RWPE2 (cell line): ENCODE data around the gene CBFA2T3.
A peak's percentile ranks its signal among the peaks of the same experiment; 100 is the strongest.

Source experiments
- ATAC-seq: fragments of 200-7000 bp; cut with Tn5 transposase; 3 replicates; pipeline ENCODE4 v1.9.1; 2021; ENCODE audit warnings: low read depth
- DNase-seq: peaks from one replicate; pipeline ENCODE4 v3.0.0-alpha.2; 2020; ENCODE audit warnings: low spot score
- H3K27ac ChIP-seq: fragments of 450-650 bp; 2 replicates; pipeline ENCODE4 v1.5.1; 2017; ENCODE audit warnings: mild to moderate bottlenecking; ENCODE audit not compliant: poor library complexity, severe bottlenecking
- H3K27me3 ChIP-seq: fragments of 250-450 bp; sonication (Bioruptor Pico); 2 replicates; pipeline ENCODE4 v1.5.1; 2021; ENCODE audit warnings: mild to moderate bottlenecking, moderate library complexity; ENCODE audit not compliant: insufficient read depth, poor library complexity, severe bottlenecking
- H3K36me3 ChIP-seq: fragments of 250-450 bp; sonication (Bioruptor Pico); 2 replicates; pipeline ENCODE4 v1.5.1; 2020; ENCODE audit warnings: low read depth, mild to moderate bottlenecking, moderate library complexity
- H3K4me1 ChIP-seq: fragments of 250-450 bp; sonication (Bioruptor Pico); 2 replicates; pipeline ENCODE4 v1.5.1; 2021; ENCODE audit warnings: mild to moderate bottlenecking, moderate library complexity; ENCODE audit not compliant: insufficient read depth, poor library complexity, severe bottlenecking
- H3K4me3 ChIP-seq: fragments of 250-450 bp; sonication (Bioruptor Pico); 2 replicates; pipeline ENCODE4 v1.5.1; 2021; ENCODE audit warnings: mild to moderate bottlenecking, moderate library complexity; ENCODE audit not compliant: severe bottlenecking
- H3K9me3 ChIP-seq: fragments of 250-450 bp; sonication (Bioruptor Pico); 2 replicates; pipeline ENCODE4 v1.5.1; 2021; ENCODE audit warnings: mild to moderate bottlenecking, moderate library complexity; ENCODE audit not compliant: severe bottlenecking
- CTCF ChIP-seq: fragments of 450-650 bp; IDR thresholded peaks from one replicate; pipeline ENCODE4 v1.5.1; 2017; ENCODE audit warnings: mild to moderate bottlenecking, moderate library complexity; ENCODE audit not compliant: poor library complexity, severe bottlenecking

Gene CBFA2T3

GRCh38 chr16:88965411-88965810 lies 11.6 kb downstream of the CBFA2T3 start:
- Histone ChIP-seq H3K4me1 (no peaks in the 10 kb centered on the region), H3K4me3 (no peak overlapping the region), H3K9me3 (no peaks in the 10 kb centered on the region), H3K27ac (no peak overlapping the region), H3K27me3 (peaks cover 17% of the 10 kb centered on the region), H3K36me3 (no peaks in the 10 kb centered on the region)
- TF ChIP-seq CTCF: no peak
- no peak for ATAC-seq
- no peak for DNase-seq

GRCh38 chr16:88964636-88965035 lies 12.4 kb downstream of the CBFA2T3 start:
- Histone ChIP-seq H3K27ac (no peak overlapping the region), H3K36me3 (no peaks in the 10 kb centered on the region), H3K4me3 (no peak overlapping the region), H3K27me3 (peaks cover 17% of the 10 kb centered on the region), H3K4me1 (no peaks in the 10 kb centered on the region), H3K9me3 (no peaks in the 10 kb centered on the region)
- DNase-seq: no peak
- no peak for ATAC-seq
- TF ChIP-seq CTCF: no peak

- Histone ChIP-seq H3K9me3 (no peaks in the 10 kb centered on the region), H3K4me3 (no peak overlapping the region), H3K36me3 (no peaks in the 10 kb centered on the region), H3K27ac (no peak overlapping the region), H3K4me1 (no peaks in the 10 kb centered on the region), H3K27me3 (peaks cover 17% of the 10 kb centered on the region)
- ATAC-seq (peak; percentile 68), DNase-seq (no peak)
- no peak for TF ChIP-seq CTCF
These were observed 13.4 kb downstream of the CBFA2T3 start for GRCh38 chr16:88963583-88963982.

- Histone ChIP-seq H3K27ac (no peak overlapping the region), H3K4me1 (no peaks in the 10 kb centered on the region), H3K4me3 (no peak overlapping the region), H3K27me3 (peaks cover 17% of the 10 kb centered on the region), H3K36me3 (no peaks in the 10 kb centered on the region), H3K9me3 (no peaks in the 10 kb centered on the region)
- ATAC-seq: no peak
- TF ChIP-seq CTCF: no peak
- DNase-seq: no peak
These were observed 14.4 kb downstream of the CBFA2T3 start for GRCh38 chr16:88962478-88963152.

GRCh38 chr16:88961011-88961410 lies 16.0 kb downstream of the CBFA2T3 start:
- TF ChIP-seq CTCF: no peak
- DNase-seq: no peak
- Histone ChIP-seq H3K27me3 (peaks cover 17% of the 10 kb centered on the region), H3K9me3 (no peaks in the 10 kb centered on the region), H3K4me1 (no peaks in the 10 kb centered on the region), H3K4me3 (no peak overlapping the region), H3K36me3 (no peaks in the 10 kb centered on the region), H3K27ac (no peak overlapping the region)
- ATAC-seq: no peak
